Transverse colon (tissue), 3 donors: Measurements from ENCODE around the gene NRF1.

Experiments
- CTCF ChIP-seq, 5 experiments: fragments of 200-600 bp in 3 of 5; fragments of 450-650 bp in 2 of 5; sonication (generic) in 3 of 5; IDR thresholded peaks; 1 replicate in 2 of 5; 2 replicates in 3 of 5; pipeline ENCODE4 v1.5.1; 2016 to 2017; ENCODE audit warnings: antibody characterized with exemption in 5 of 5, inconsistent platforms in 3 of 5, mild to moderate bottlenecking in 2 of 5, moderate library complexity in 1 of 5
- EP300 ChIP-seq: sonication (generic); formaldehyde crosslinking; IDR thresholded peaks from one replicate; pipeline ENCODE4 v1.6.1; 2017; ENCODE audit warnings: antibody characterized with exemption, low read depth
- POLR2A ChIP-seq: fragments of 450-650 bp; IDR thresholded peaks from one replicate; pipeline ENCODE4 v1.6.1; 2016; ENCODE audit warnings: antibody characterized with exemption, mild to moderate bottlenecking, moderate library complexity

GRCh38 chr7:129643550-129644170 lies 32.1 kb downstream of the NRF1 start:
- TF ChIP-seq CTCF (IDR thresholded peaks at IDR 0.05) (no peak), EP300 (no peak), POLR2A (no peak)
